Loucy (cell line): ENCODE data around the gene REXO5.

Source experiments
- CTCF ChIP-seq: fragments of 200-600 bp; sonication (generic); conservative IDR thresholded peaks from 2 replicates; pipeline ENCODE4 v1.5.1; 2014; ENCODE audit warnings: mild to moderate bottlenecking, antibody characterized with exemption, low read length
- EZH2phosphoT487 ChIP-seq: fragments of 200-600 bp; IDR thresholded peaks from 2 replicates; pipeline ENCODE4 v1.6.1; 2018; ENCODE audit warnings: antibody characterized with exemption, mild to moderate bottlenecking, moderate library complexity, borderline replicate concordance

GRCh38 chr16:20871941-20872815 is 65.9 kb downstream of the REXO5 start:
- TF ChIP-seq EZH2phosphoT487 (no peak), CTCF (no peak)
